Measurements from ENCODE around the gene CCDC27. TPM values are rescaled to one million over a fixed set of nuclear protein-coding genes. Genes with fewer than 3 reads are reported as not detected.

CCDC27 gene
- total and polyA plus RNA-seq, 2 of the 8 experiments (the other 6 are each of a cell fraction or from before 2014, with no cell fraction given): 0.15 TPM; not detected in 1

DNA sequence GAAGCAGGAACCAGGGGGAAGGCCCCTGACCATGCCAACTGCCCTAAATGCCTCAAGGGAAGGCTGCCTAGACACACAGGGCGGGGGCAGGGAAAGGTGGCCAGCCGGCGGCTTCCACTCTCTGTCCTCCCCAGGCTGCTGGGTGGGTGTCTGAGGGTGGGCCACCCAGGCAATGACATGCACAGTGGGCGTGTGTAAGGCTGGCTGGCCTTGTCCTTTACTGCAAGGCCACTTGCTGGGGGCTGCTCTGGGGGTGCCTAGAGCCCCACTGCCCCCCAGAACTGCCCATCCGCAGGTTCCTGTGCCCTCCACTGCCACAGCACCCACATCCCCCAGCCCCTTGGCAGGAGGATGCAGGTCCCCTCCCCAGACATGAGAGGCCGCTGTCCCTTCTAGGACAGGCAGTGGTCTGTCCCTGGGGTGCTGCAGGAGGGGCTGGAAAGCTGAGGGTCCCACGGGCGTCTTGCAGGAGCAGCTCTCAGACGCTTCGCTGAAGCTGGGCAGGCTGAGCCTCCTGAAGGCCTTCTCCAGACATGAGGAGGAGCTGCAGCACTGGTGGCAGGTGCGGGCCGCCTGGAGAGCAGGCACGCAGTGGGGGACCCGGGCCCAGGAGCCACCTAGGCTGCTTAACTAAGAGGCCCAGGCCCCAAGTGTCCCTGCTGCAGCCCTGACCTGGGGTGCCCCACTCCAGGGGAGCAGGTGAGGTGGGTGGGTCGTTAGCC is 10.1 kb downstream of the CCDC27 start (continued):
- no peak for TF ChIP-seq CTCF (IDR thresholded peaks at IDR 0.05; ENCODE audit: control extremely low read depth in 1 of 3, insufficient read depth in 1 of 3, low read depth in 1 of 3, low read length in 3 of 3)
- TF ChIP-seq KDM1A (IDR thresholded peaks at IDR 0.05; ENCODE audit: borderline replicate concordance, low read length): no peak

Measured in H1 (cell line).